ENCODE measurements around the gene AMOTL2.

The AMOTL2 gene

DNA sequence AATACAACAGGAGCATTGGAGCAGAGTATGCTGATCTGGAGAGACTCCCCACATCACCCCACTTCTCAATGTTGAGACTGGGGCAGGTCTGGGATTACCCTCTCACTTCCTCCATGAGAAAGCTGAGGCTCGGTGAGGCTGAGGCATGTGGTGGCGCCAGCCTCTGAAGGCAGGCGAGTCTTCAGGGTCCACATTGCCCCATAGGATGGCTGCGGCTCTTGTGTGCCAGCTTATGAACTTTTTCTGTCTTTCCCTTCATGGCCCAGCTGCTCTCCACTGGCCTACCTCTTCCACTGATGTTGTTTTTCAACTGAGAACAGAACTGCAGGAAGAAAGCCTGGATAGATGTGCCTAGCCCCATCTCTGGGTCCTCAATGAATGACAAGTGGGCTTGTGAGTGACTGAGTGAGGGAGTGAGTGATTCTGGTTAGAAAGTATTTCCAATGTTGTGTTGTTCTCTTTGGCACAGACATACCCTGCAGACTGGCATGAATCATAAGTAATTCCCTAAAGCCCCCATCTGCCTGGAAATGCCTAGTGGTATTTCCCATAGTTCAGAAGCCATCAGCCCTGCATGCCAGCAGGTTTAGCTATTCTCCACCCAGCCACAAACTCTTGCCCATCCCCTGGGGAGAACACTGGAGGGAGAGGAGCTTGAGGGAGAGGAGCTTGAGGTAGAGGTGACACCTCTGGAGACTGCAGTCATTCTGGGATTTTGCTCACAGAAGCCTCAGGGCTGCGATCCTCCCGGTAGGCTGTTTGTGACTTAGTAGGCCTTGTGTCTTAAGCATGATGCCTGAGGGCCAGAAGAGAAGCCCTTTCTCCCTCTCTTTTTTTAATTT lies 56.9 kb downstream of the AMOTL2 start:
- DNase-seq (ENCODE audit: low read depth in 2 of 3, low spot score in 2 of 3) = no peak

GRCh38 chr3:134315286-134316106 lies 58.8 kb downstream of the AMOTL2 start:
- no peak for DNase-seq (ENCODE audit: low read depth in 2 of 3, low spot score in 2 of 3)

GRCh38 chr3:134314588-134315285 lies 59.5 kb downstream of the AMOTL2 start:
- no peak for DNase-seq (ENCODE audit: low read depth in 2 of 3, low spot score in 2 of 3)

DNA sequence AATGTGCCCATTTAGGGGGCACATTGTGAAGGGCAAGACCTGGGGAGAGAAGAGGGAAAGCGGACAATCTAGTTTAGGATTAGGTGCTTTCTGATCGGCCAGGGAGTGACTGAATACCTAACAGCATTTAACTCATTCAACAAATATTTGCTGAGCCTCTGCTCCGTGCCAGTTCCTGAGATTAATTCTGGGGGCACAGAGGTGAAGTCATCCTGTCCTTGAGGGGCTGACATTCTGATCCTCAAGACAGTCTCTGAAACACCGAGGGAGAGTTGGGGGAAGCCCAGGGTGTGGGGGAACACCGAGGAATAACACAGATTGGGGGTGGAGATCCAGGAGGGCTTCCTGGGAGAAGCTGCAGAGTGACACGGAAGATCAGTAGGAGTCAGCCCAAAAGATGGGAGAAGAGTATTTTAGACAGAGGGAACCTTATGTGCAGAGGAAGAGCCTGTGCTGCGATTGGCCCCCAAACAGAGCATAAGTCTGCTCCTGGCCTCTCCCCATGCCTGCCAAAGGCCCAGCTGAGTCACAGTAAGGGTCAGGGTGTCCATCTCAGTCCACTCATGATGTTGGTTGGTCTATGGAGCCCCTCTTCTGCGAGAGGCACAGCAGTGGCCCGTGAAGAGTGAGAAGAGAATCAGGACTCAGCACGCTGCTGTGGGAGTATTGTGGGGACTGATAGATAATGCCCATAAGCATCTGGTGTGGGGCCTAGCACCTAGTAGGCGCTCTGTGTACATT lies 60.2 kb downstream of the AMOTL2 start:
- DNase-seq (ENCODE audit: low read depth in 2 of 3, low spot score in 2 of 3) = no peak

DNA sequence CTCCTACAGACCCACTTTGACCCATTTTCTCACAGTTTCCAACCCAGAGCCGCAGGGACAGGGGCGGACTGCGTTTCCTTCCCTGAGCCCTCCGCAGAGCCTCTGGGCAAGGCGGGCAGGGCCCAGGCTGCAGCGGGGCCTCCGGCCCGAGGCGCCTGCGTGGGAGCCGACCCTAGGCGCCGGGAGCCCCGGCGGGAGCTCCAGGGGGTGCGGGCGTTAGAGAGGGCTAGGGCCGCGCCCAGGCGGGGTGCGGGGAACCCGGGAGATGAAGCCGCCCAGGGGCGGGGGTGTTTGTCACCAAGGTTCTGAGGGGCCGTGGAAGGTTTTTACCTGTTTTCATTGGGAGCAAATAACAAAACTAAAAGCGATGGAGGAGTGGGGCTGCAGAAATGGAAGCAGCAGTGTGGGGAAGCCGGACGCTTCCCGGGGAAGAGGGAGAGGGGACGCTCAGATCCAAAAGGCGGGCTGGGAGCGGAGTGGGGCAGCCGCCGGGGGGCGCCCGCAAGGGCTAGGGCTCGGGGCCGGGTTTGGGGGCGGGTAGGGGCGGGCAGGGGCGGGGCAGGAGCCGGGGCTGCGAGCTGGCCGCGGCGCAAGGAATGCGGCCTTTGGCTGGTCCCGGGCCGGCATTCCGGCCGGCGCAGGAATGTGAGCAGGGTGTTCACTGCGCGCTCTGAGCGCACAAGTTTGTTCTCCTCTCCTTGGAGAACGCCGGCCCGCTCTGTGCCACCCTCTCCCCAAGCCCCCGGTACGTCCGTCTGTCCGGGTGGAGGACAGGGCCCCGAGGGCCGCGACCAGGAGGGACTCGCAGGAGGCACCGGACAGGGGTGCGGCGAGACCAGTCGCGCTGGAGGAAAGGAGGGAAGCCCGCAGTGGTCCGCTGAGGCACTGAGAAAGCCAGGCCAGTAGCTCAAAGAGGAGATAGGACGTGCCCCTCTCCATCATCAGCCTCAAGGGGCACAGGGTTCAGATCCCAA lies 61.1 kb downstream of the AMOTL2 start:
- no peak for DNase-seq (ENCODE audit: low read depth in 2 of 3, low spot score in 2 of 3)

DNA sequence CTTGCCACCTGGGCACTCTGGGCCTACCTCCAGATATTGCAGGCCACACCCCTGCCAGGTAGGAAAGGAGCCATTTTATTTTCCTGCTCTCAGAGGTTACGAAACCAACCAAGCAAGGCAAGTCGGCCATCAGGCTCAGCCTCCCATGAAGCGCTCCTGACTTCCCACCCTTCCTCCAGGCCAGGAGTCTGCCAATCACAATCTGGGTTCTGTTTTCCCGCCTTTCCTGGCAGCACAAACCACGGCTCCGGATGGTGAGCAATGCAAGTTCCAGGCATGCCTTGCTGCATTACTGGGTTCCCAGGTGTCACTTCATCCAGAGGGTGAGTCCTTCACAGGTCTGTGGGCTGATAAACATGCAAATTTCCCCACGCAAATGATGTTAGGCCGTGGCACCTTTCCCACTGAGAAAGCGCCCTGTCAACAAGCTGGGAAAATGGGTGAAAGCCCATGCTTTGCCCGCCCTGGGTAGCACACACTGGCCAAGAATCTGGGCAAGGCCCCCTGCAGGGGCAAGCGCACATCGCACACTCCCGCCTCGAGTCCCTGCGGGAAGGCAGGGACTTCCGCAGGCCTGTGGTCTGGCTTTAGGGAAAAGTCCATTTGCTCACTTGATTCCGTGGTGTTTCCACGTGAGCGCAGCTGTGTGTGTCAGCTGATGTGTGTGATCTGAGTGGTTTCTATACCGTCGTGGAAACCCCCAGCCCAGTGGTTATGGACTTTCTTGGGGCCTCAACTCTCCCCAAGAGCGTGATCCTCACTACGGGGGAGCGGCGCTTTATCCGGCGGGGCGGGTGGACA lies 62.0 kb downstream of the AMOTL2 start:
- no peak for DNase-seq (ENCODE audit: low read depth in 2 of 3, low spot score in 2 of 3)

DNA sequence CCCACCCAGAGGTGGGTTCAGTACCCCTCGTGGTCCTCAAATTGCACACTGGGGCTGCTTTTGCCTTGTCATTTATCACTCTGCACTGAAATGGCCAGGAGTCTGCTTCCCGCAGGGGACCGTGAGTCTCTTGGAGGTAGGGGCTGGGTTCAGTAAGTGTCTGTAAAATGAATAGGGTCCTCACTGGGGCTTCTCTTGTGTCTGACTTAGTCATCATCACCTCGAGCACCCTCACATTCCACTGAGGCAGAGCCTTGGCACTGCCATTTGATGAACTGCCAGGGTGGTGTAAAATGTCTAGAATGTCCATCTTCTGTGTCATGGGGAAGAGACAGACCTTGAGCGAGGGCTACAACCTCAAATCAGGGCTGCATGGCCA lies 62.6 kb downstream of the AMOTL2 start:
- no peak for DNase-seq (ENCODE audit: low read depth in 2 of 3, low spot score in 2 of 3)

GRCh38 chr3:134311265-134311664 lies 63.0 kb downstream of the AMOTL2 start:
- no peak for DNase-seq (ENCODE audit: low read depth in 2 of 3, low spot score in 2 of 3)

DNA sequence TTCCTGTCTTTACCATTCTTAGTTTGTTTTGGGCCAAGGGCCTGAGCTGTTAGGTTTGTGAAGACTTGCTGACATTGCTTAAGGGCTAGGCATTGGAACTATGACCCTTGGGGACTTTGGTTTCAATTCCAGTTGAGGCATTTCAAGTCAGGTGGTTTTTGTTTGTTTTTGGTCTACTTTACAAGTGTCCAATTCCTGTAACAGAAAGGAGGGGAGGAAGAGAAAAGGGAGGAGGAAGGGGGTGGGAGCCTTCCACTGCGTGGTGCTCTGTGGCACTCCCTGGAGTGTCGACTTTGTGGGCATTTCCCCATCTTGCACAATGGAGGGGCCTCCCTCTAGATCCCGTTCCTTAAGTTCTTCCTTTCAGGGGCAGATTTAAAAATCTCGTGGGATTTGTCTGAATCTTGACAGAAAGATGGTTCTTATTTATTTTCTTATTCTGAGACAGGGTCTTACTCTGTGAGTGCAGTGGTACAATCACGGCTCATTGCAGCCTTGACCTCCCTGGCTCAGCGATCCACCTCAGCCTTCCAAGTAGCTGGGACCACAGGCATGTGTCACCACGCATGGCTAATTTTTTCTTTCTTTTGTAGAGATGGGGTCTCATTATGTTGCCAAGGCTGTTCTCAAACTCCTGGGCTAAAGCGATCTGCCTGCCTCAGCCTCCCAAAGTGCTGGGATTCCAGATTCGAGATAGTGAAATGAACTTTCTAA lies 64.1 kb downstream of the AMOTL2 start:
- no peak for DNase-seq (ENCODE audit: low read depth in 2 of 3, low spot score in 2 of 3)

- peak; percentile 39 to 77 (median 72) for DNase-seq (ENCODE audit: low read depth in 2 of 3, low spot score in 2 of 3)
Measured at GRCh38 chr3:134308350-134308891, 65.8 kb downstream of the AMOTL2 start.

- no peak for DNase-seq (ENCODE audit: low read depth in 2 of 3, low spot score in 2 of 3)
Measured at GRCh38 chr3:134307425-134307824, 66.8 kb downstream of the AMOTL2 start.

DNA sequence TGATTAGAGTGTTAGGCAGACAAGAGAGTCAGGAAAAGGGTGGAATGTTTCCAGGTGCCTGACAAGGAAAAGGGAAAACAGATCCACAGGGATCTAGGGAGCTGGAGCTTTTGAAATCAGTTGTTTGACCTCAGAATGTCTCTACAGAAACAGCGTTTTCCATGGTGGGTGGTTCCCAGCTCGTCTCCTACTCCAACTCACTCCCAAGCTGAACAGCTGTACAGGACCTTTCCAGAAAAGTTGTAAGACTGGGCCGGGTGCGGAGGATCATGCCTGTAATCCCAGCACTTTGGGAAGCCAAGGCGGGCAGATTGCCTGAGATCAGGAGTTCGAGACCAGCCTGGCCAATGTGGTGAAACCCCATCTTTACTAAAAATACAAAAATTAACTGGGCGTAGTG lies 67.9 kb downstream of the AMOTL2 start:
- no peak for DNase-seq (ENCODE audit: low read depth in 2 of 3, low spot score in 2 of 3)
